COLO829 (cell line): ENCODE measurements around the gene PRSS38.
A peak's percentile ranks its signal among the peaks of the same experiment; 100 is the strongest.
"Not testable (repeated sequence)": the region's sequence is repeated elsewhere in the genome, so short reads cannot be mapped to it uniquely, and the experiment has no call there.

Experiments
- DNase-seq: peaks from one replicate; pipeline ENCODE4 v3.0.0; 2012; ENCODE audit warnings: low spot score

PRSS38 gene

GRCh38 chr1:227846265-227846858 lies 30.9 kb downstream of the PRSS38 start:
- DNase-seq = no peak

- DNase-seq = not testable (repeated sequence)
Observed at GRCh38 chr1:227847046-227847445, 31.6 kb downstream of the PRSS38 start.

GRCh38 chr1:227848430-227848932 lies 33.0 kb downstream of the PRSS38 start:
- DNase-seq = no peak

- no peak for DNase-seq
Observed at GRCh38 chr1:227849251-227849650, 33.8 kb downstream of the PRSS38 start.

DNA sequence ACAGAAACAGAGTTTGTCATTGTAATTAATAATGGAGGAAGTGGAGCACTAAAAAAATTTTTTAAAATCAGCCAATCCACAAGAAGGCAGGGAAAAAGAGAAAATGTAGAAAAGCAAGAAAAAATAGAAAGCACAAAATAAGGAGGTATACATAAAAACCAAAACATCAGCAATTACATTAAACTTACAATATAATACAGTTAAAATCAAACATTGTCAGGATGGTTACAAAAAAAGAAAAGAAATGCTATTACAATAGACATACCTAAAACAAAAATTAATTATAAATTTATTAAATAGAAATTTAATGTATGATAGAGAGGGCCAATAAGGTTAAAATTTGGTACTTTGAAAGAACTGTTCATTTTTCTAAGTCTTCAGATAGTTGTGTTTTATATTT lies 38.7 kb downstream of the PRSS38 start:
- DNase-seq = no peak

DNA sequence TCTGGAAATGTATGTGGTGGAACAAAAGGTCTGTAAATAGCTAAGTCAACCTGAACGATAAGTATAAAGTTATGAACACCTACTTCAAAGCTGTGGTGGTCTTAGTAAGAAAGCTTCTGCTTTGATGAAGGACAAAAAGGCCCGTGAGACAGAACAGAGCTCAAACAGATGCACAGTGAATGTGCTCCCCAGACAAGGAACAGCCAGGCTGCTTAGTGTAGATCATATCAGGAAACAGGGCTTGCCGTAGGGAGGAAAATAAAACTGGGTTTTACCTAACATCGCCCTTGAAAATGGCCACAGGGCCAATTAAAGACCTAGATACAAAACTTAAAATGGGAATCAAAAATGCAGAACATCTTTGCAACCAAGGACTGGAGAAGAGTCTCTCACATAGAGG lies 40.2 kb downstream of the PRSS38 start:
- no peak for DNase-seq

DNA sequence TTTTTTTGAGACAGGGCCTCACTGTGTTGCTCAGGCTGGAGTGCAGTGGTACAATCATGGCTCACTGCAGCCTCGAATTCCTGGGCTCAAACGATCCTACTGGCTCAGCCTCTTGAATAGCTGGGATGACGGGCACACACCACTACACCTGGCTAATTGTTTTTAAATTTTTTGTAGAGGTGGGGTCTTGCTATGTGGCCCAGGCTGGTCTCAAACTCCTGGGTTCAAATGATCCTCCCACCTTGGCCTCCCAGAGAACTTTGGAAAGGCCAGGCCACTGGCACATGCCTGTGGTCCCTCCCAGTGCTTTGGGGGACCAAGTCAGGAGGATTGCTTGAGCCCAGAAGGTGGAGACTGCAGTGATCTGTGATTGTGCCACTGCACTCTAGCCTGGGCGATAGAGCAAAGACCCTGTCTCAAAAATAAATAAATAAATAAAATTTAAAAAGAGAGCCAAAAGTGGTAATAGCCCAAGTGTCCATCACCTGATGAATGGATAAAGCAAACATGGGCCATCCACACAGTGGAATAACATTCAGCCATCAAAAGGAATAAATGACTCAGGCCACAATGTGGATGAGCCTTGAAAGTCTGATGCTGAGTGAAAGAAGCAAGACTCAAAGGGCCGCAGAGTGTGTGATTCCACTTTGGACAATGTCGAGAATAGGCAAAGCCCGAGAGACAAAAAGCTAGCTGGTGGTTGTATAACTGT lies 40.8 kb downstream of the PRSS38 start:
- DNase-seq = no peak

DNA sequence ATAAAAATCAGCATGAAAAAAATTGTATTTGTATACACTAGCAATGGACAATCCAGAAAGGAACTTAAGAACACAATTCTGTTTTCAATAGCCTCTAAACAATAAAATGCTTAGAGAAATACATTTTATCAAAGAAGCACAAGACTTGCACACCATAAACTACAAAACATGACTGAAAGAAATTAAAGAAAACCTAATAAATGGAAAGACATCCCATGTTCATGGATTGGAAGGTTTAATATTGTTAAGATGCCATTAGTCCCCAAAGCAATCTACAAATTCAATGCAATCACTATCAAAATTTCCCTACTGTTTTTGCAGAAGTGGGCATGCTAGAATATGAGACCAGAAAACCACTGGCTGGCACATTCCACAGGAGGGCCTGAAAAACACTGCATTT lies 49.4 kb downstream of the PRSS38 start:
- DNase-seq = no peak

- DNase-seq = no peak
Observed at GRCh38 chr1:227869279-227869842, 53.9 kb downstream of the PRSS38 start.

DNA sequence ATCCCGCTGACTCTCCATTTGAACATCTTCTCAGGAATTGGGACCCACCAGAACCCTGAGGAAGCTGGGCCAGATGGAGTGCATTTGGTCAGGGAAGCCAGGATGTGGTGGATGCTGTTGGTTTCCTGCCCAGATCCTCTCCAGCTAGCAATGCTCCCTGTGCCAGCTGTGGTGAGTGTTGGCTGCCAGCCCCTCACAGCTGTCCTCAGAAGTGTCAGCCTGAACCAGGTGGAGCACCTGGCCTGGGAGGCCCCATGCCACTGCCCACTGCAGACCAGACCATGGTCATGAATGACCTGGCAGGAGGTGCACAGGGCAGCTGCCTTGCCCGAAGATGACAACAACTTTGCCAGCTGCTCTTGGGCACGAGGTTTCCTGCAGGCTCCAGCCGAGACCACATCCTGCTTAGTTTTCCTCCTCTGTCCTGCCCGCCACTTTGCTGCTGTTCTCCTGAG lies 54.4 kb downstream of the PRSS38 start:
- no peak for DNase-seq

GRCh38 chr1:227870366-227870765 lies 54.9 kb downstream of the PRSS38 start:
- no peak for DNase-seq

DNA sequence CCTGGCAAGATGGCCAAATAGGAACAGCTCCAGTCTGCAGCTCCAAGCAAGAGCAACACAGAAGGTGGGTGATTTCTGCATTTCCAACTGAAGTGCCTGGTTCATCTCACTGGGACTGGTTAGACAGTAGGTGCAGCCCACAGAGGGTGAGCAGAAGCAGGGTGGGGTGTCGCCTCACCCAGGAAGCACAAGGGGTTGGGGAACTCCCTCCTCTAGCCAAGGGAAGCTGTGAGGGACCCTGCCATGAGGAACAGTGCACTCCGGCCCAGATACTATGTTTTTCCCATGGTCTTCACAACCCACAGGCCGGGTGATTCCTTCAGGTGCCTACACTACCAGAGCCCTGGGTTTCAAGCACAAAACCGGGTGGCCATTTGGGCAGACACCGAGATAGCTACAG lies 56.4 kb downstream of the PRSS38 start:
- not testable (repeated sequence) for DNase-seq

GRCh38 chr1:227877810-227878209 lies 62.3 kb downstream of the PRSS38 start:
- not testable (repeated sequence) for DNase-seq

DNA sequence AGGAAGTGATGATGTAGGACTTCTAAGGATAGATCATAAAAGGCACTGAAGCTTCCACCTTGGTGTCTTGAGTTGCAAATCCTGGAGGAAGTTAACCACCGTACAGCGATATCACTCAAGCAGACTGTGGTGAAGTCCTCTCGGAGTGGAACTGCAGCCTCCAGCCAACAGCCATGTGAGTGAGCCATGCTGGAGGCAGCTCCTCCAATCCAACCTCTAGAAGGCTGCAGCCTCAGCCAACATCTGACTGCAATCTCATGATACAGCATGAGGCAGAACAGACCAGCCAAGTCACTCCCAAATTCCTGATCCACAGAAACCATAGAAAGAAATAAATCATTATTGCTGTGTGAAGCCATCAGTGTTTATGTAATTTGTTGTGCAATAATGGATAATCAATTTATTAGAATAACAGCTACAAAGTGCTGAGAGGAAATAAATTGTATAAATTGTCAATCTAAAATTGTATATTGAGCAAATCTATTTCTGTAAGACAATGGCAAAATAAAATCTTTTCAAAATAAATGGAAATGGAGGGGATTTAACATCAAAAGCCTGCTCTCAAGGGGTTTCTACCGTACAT lies 65.0 kb downstream of the PRSS38 start:
- DNase-seq = no peak

GRCh38 chr1:227883073-227883520 lies 67.6 kb downstream of the PRSS38 start:
- no peak for DNase-seq

DNA sequence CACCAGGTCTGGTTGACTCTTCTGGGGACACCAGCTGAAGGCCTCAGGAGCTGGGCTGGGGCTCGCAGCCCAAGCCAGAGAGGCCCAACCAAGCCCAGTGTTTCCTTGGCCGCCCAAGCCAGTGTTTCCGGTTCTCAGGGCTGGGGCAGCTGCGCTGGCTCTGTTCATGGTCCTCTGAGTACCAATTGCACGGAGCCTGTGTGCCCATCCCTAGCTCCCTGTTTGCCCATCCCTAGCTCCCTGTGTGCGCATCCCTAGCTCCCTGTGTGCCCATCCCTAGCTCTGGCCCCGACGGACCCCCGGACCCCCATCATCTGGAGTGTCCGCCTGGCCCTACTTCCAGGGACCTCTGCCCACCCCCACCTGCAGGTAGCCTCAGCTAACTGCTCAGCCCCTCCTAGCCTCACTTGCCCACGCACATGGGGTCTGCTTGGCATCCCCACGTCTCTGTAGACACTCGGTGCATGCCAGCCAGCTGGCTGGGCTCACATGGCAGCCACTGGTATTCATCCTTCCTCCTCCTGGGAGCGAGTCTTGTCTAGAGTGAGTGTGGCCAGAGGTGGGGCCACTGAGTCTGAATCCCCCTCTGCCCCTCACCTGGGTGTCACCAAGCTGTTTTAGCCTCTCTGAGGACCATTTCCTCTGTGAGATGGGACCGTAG lies 68.3 kb downstream of the PRSS38 start:
- DNase-seq = no peak

DNA sequence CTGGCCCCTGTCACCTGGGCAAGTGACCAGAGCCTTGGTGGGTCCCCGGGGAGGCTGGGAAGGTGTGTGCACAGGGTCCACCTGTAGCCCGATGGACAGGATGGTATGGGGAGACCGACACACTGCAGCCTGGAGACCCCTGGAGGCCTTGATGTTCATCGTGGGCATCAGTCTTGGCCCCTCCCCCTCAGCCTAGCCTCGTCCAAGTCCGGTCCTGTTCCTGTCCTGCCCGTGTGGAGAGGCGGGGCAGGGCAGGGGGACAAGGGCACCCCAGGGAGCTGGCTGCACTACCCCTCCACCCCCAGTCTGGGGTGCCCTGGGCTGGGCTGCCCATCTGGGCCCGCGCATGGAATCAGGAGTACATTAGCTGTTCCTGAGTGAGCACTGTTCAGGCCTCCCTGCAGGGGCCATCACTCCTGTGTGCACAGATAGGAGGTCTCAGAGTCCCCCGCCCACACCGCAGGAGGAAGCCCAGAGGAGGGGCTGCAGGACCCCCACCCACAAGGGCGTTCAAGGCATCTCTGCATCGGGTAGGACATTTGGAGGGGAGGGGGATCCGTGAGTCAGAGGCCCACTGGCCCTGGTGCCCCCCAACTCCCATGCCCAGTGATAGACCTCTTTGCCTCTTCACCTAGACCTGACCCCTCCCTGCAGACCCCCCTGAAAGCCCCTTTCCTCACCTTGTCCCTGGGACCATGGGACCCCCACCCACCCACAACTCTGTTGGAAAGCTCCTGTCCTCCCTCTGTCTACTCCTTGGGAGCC lies 69.1 kb downstream of the PRSS38 start:
- no peak for DNase-seq

DNA sequence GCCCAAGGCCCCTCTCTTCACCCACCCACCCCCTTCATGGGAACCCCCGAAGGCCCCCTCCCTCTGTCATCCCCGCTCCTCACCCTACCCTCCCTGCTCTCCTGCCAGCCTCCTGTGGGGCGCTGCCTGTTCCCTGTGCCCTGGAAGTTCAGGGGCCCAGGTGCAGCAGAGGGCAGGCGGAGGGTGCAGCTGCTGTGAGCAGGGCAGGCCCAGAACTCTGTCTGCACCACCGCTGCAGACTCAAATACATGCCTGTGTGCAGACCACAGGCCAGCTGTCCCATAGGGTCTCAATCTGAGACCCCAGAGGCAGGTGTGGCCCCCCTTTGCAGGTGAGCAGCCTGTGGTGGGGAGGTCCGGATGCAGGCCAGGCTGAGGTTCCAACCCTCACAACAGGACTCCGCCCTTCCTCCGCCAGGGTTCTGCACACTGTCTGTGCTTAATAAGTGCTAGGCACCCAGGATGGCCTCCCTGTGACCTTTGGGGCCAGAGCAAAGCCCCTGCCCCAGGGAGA lies 69.7 kb downstream of the PRSS38 start:
- no peak for DNase-seq

DNA sequence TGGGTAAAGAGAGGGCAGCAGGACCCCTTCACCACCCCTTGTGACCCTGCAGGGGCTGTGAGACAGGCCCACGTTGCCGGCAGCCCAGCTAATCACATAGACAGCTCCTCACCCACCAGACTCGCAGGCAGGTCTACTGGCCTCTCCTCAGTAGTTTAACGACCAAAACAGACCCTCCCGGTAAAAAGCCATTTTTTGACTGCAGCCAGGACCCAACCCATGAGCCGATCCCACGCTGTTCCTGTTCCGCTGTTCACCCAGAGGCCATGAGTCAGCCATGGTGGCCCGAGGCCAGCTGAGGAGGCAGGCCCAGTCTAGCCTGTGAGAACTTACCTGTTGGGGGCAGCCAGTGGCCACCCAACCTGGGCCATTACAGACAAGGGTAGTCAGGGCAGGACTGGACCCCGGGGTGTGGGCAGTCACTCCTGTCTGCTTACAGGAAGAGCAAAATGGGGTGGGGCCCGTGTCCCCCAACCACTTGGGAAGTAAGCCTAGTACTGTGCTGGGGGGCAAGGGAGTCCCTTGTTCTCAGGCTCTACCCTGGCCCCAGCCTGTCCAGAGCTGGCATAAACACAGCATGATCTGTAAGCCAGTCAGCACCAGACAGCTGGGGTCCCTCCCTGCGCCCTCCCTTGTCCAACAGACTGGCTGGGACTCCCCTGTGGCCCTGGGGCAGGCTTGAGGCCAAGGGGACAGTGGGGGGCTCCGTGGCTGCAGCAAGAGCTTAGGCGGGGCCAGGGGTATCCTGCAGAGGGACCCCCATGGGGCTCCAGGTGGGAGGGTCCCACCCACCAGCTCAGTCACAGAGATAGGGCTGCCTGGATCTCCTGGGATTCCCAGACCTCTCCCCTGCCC lies 70.4 kb downstream of the PRSS38 start:
- DNase-seq = peak; percentile 35

GRCh38 chr1:227886503-227886961 lies 71.1 kb downstream of the PRSS38 start:
- DNase-seq = no peak
